Parathyroid adenoma (tissue), 2 donors: Measurements from ENCODE around the gene CREB3L2.

Source experiments
- H2AFZ ChIP-seq: fragments of 300-600 bp; sonication (generic); one replicate; pipeline ENCODE4 v1.7.0; 2017; ENCODE audit warnings: antibody characterized with exemption, mild to moderate bottlenecking
- H3K27ac ChIP-seq: fragments of 300-600 bp; sonication (generic); one replicate; pipeline ENCODE4 v1.7.0; 2017
- H3K27me3 ChIP-seq: fragments of 300-600 bp; sonication (generic); one replicate; pipeline ENCODE4 v1.7.0; 2017; ENCODE audit warnings: low read length; ENCODE audit not compliant: control insufficient read depth, insufficient read depth
- H3K36me3 ChIP-seq: fragments of 300-600 bp; sonication (generic); one replicate; pipeline ENCODE4 v1.7.0; 2017; ENCODE audit warnings: low read length; ENCODE audit not compliant: control insufficient read depth, insufficient read depth
- H3K4me1 ChIP-seq: fragments of 300-600 bp; sonication (generic); one replicate; pipeline ENCODE4 v1.7.0; 2017; ENCODE audit warnings: control low read depth
- H3K4me2 ChIP-seq: fragments of 300-600 bp; sonication (generic); one replicate; pipeline ENCODE4 v1.7.0; 2017; ENCODE audit warnings: low read length
- H3K4me3 ChIP-seq: fragments of 300-600 bp; sonication (generic); one replicate; pipeline ENCODE4 v1.7.0; 2017; ENCODE audit warnings: low read depth, low read length
- H3K79me2 ChIP-seq: fragments of 300-600 bp; sonication (generic); one replicate; pipeline ENCODE4 v1.7.0; 2017; ENCODE audit warnings: control low read depth
- H3K9ac ChIP-seq: fragments of 300-600 bp; sonication (generic); one replicate; pipeline ENCODE4 v1.7.0; 2017; ENCODE audit warnings: mild to moderate bottlenecking
- H3K9me3 ChIP-seq: fragments of 300-600 bp; sonication (generic); one replicate; pipeline ENCODE4 v1.7.0; 2017; ENCODE audit warnings: low read length; ENCODE audit not compliant: control insufficient read depth
- TF ChIP-seq, protein P1 (sequence below): fragments of 300-600 bp; sonication (generic); IDR thresholded peaks from one replicate; pipeline ENCODE4 v1.7.0; 2017; ENCODE audit warnings: antibody characterized with exemption, mild to moderate bottlenecking
- donor health status: primary hyperparathyroidism.

Gene CREB3L2

DNA sequence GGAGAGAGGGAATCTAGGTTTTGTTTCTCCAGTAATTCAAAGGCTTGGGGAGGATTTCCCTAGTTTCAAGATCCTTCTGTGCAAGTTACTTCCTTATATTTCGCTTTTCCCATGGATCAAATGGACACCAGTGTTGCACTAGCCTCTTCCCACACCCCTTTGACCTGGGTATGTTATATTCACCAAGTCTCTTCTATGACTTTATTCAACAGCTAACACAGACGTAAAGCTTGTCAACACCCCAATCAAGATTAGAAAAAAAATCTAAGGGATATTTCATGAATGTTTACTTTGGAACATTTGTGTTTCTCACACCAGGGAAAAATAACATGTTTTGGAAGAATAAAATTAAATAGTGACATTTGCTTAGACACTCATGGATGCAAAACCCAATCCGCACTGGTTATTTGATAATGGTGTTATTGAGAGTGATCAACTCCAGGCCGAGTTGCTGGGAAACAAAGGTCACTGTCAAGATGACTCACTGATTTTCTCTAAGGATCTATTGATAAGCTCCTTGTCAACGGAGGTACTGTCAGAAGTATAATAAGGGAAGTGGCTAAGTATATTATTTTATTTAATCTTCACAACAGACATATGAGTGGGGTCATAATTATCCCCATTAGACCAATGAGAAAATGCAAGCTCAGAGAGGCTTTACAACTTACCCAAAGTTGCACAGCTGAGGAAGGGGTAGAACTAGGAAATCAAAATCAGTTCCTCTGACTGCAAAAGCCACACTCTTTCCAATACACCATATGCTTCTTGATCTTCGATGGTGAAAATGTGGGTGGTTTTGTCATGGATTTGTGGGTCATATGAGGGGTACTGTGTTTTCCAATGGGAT is 52.2 kb downstream of the CREB3L2 start:
- TF ChIP-seq, protein P1, sequence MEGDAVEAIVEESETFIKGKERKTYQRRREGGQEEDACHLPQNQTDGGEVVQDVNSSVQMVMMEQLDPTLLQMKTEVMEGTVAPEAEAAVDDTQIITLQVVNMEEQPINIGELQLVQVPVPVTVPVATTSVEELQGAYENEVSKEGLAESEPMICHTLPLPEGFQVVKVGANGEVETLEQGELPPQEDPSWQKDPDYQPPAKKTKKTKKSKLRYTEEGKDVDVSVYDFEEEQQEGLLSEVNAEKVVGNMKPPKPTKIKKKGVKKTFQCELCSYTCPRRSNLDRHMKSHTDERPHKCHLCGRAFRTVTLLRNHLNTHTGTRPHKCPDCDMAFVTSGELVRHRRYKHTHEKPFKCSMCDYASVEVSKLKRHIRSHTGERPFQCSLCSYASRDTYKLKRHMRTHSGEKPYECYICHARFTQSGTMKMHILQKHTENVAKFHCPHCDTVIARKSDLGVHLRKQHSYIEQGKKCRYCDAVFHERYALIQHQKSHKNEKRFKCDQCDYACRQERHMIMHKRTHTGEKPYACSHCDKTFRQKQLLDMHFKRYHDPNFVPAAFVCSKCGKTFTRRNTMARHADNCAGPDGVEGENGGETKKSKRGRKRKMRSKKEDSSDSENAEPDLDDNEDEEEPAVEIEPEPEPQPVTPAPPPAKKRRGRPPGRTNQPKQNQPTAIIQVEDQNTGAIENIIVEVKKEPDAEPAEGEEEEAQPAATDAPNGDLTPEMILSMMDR, result no peak
- Histone ChIP-seq H3K79me2 (peaks cover 61% of the 10 kb centered on the region), H3K4me3 (no peak overlapping the region), H3K9ac (no peak overlapping the region), H3K27ac (peak overlapping the region; percentile 61), H3K9me3 (no peaks in the 10 kb centered on the region), H3K27me3 (no peaks in the 10 kb centered on the region), H3K4me1 (peaks cover 51% of the 10 kb centered on the region), H3K4me2 (no peak overlapping the region), H2AFZ (no peak overlapping the region), H3K36me3 (no peaks in the 10 kb centered on the region)

DNA sequence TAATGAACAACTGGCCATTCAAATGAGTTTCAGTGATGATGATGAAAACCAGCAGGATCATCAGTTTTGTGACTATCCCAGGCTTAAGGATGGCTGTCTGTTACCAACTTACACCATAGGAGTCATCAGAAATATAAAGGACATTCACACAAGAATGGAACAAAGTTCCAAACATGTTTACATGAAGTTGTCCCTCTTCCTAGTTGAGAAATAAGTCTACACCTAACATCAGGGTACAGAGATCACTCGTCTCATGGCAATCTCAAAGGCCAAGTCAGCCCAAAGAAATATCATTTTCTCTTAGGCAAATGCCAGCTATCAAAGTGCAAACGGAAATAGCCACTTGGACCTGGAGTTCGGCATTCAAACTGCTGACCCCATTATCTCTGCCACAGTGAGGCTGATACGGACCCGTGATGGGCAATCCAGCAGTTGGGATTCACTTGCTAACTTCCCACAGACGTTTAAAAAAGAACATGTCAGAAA is 53.0 kb downstream of the CREB3L2 start:
- no peak overlapping the region for H2AFZ ChIP-seq
- no peak overlapping the region for H3K4me2 ChIP-seq
- H3K27ac ChIP-seq, result no peak overlapping the region
- H3K36me3 ChIP-seq, result no peaks in the 10 kb centered on the region
- TF ChIP-seq, protein P1, result no peak
- peaks cover 61% of the 10 kb centered on the region for H3K79me2 ChIP-seq
- no peak overlapping the region for H3K4me3 ChIP-seq
- peaks cover 43% of the 10 kb centered on the region for H3K4me1 ChIP-seq
- H3K9ac ChIP-seq, result no peak overlapping the region
- no peaks in the 10 kb centered on the region for H3K9me3 ChIP-seq
- H3K27me3 ChIP-seq, result no peaks in the 10 kb centered on the region

- Histone ChIP-seq H3K4me1 (peaks cover 38% of the 10 kb centered on the region), H2AFZ (no peak overlapping the region), H3K36me3 (no peaks in the 10 kb centered on the region), H3K79me2 (peaks cover 61% of the 10 kb centered on the region), H3K4me3 (no peak overlapping the region), H3K9me3 (no peaks in the 10 kb centered on the region), H3K27ac (no peak overlapping the region), H3K9ac (no peak overlapping the region), H3K27me3 (no peaks in the 10 kb centered on the region), H3K4me2 (no peak overlapping the region)
- TF ChIP-seq, protein P1, result no peak
Measured at GRCh38 chr7:137948083-137948844, 53.6 kb downstream of the CREB3L2 start.

- Histone ChIP-seq H3K4me3 (no peak overlapping the region), H3K36me3 (no peaks in the 10 kb centered on the region), H3K4me1 (peaks cover 26% of the 10 kb centered on the region), H2AFZ (no peak overlapping the region), H3K27me3 (no peaks in the 10 kb centered on the region), H3K27ac (no peak overlapping the region), H3K79me2 (peaks cover 54% of the 10 kb centered on the region), H3K9me3 (no peaks in the 10 kb centered on the region), H3K4me2 (no peak overlapping the region), H3K9ac (no peak overlapping the region)
- TF ChIP-seq, protein P1, result no peak
Measured at GRCh38 chr7:137947046-137947445, 54.8 kb downstream of the CREB3L2 start.
